ENCODE measurements around the gene VGLL2.
A peak's percentile ranks its signal among the peaks of the same experiment; 100 is the strongest.

GRCh38 chr6:117280922-117281321, 15.6 kb downstream of the VGLL2 start:
- TF ChIP-seq, protein P1, sequence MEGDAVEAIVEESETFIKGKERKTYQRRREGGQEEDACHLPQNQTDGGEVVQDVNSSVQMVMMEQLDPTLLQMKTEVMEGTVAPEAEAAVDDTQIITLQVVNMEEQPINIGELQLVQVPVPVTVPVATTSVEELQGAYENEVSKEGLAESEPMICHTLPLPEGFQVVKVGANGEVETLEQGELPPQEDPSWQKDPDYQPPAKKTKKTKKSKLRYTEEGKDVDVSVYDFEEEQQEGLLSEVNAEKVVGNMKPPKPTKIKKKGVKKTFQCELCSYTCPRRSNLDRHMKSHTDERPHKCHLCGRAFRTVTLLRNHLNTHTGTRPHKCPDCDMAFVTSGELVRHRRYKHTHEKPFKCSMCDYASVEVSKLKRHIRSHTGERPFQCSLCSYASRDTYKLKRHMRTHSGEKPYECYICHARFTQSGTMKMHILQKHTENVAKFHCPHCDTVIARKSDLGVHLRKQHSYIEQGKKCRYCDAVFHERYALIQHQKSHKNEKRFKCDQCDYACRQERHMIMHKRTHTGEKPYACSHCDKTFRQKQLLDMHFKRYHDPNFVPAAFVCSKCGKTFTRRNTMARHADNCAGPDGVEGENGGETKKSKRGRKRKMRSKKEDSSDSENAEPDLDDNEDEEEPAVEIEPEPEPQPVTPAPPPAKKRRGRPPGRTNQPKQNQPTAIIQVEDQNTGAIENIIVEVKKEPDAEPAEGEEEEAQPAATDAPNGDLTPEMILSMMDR (IDR thresholded peaks at IDR 0.05): peak in 1 of 6 experiments; percentile 17
- TF ChIP-seq POLR2A (IDR thresholded peaks at IDR 0.05) (no peak), POLR2AphosphoS5 (IDR thresholded peaks at IDR 0.05) (no peak), EP300 (IDR thresholded peaks at IDR 0.05) (no peak)
